Ectodermal cell (in vitro differentiated cells): Measurements from ENCODE around the gene MOB3B.
"Not testable (repeated sequence)": the region's sequence is repeated elsewhere in the genome, so short reads cannot be mapped to it uniquely, and the experiment has no call there.

ENCODE experiments used
- H3K27ac ChIP-seq: 2 replicates; pipeline ENCODE4 v1.7.0; 2013; ENCODE audit warnings: mild to moderate bottlenecking, low read depth, low read length; ENCODE audit not compliant: insufficient read depth, poor library complexity, severe bottlenecking
- H3K27me3 ChIP-seq: 2 replicates; pipeline ENCODE4 v1.7.0; 2013; ENCODE audit warnings: mild to moderate bottlenecking, low read length; ENCODE audit not compliant: insufficient read depth, control insufficient read depth, poor library complexity, severe bottlenecking
- H3K36me3 ChIP-seq: one replicate; pipeline ENCODE4 v1.7.0; 2013; ENCODE audit warnings: low read length; ENCODE audit not compliant: control insufficient read depth, insufficient read depth
- H3K4me1 ChIP-seq: one replicate; pipeline ENCODE4 v1.7.0; 2013; ENCODE audit warnings: low read length; ENCODE audit not compliant: control insufficient read depth, insufficient read depth
- H3K4me3 ChIP-seq: 2 replicates; pipeline ENCODE4 v1.7.0; 2013; ENCODE audit warnings: low read depth, low read length, control low read depth; ENCODE audit not compliant: insufficient read depth
- H3K9me3 ChIP-seq: 2 replicates; pipeline ENCODE4 v1.7.0; 2013; ENCODE audit warnings: mild to moderate bottlenecking, low read length, moderate library complexity; ENCODE audit not compliant: control insufficient read depth
- WGBS, 2 experiments: methylation state at CpG; one replicate each; pipeline ENCODE4 v1.1.7; 2013; ENCODE audit warnings: missing lambda C conversion rate in 2 of 2; 5-methylcytosine and 5-hydroxymethylcytosine counted together

The MOB3B gene

GRCh38 chr9:27457445-27457844 lies 72.2 kb downstream of the MOB3B start:
- WGBS, 2 experiments, result 70 to 73% methylated on average over 4 of the region's 4 CpGs
- Histone ChIP-seq H3K27ac (no peak overlapping the region), H3K27me3 (no peaks in the 10 kb centered on the region), H3K36me3 (no peaks in the 10 kb centered on the region), H3K4me1 (peaks cover 10% of the 10 kb centered on the region), H3K9me3 (no peaks in the 10 kb centered on the region), H3K4me3 (no peak overlapping the region)

GRCh38 chr9:27453860-27454553 lies 75.6 kb downstream of the MOB3B start:
- no peaks in the 10 kb centered on the region for H3K9me3 ChIP-seq
- H3K4me1 ChIP-seq, result peaks cover 20% of the 10 kb centered on the region
- no peak overlapping the region for H3K4me3 ChIP-seq
- 94 to 96% methylated on average over 6 of the region's 6 CpGs for WGBS, 2 experiments
- H3K27ac ChIP-seq, result no peak overlapping the region
- H3K36me3 ChIP-seq, result no peaks in the 10 kb centered on the region
- H3K27me3 ChIP-seq, result no peaks in the 10 kb centered on the region

GRCh38 chr9:27451207-27451797 lies 78.3 kb downstream of the MOB3B start:
- no peaks in the 10 kb centered on the region for H3K27me3 ChIP-seq
- H3K4me3 ChIP-seq, result no peak overlapping the region
- no peak overlapping the region for H3K27ac ChIP-seq
- WGBS, 2 experiments, result 72 to 89% methylated on average over 3 of the region's 3 CpGs
- no peaks in the 10 kb centered on the region for H3K36me3 ChIP-seq
- H3K4me1 ChIP-seq, result peaks cover 10% of the 10 kb centered on the region
- no peaks in the 10 kb centered on the region for H3K9me3 ChIP-seq

- no peak overlapping the region for H3K27ac ChIP-seq
- no peaks in the 10 kb centered on the region for H3K9me3 ChIP-seq
- no peaks in the 10 kb centered on the region for H3K36me3 ChIP-seq
Measured at GRCh38 chr9:27450752-27451151, 78.9 kb downstream of the MOB3B start.

GRCh38 chr9:27448356-27448755 lies 81.3 kb downstream of the MOB3B start:
- 87 to 92% methylated on average over 3 of the region's 3 CpGs for WGBS, 2 experiments
- not testable (repeated sequence) for H3K27ac ChIP-seq, H3K36me3 ChIP-seq, H3K27me3 ChIP-seq, H3K4me3 ChIP-seq, H3K9me3 ChIP-seq
- peaks cover 18% of the 10 kb centered on the region for H3K4me1 ChIP-seq

More at GRCh38 chr9:27450752-27451151, 78.9 kb downstream of the MOB3B start:
- H3K27me3 ChIP-seq, result no peaks in the 10 kb centered on the region
- H3K4me3 ChIP-seq, result no peak overlapping the region
- peaks cover 11% of the 10 kb centered on the region for H3K4me1 ChIP-seq

GRCh38 chr9:27447031-27447683 lies 82.5 kb downstream of the MOB3B start:
- 79 to 81% methylated on average over 5 of the region's 5 CpGs for WGBS, 2 experiments
- Histone ChIP-seq H3K4me1 (peaks cover 18% of the 10 kb centered on the region), H3K4me3 (no peak overlapping the region), H3K9me3 (no peaks in the 10 kb centered on the region), H3K27ac (no peak overlapping the region), H3K27me3 (no peaks in the 10 kb centered on the region), H3K36me3 (no peaks in the 10 kb centered on the region)

- H3K27ac ChIP-seq, result no peak overlapping the region
- no peak overlapping the region for H3K4me3 ChIP-seq
- peaks cover 19% of the 10 kb centered on the region for H3K4me1 ChIP-seq
- no peaks in the 10 kb centered on the region for H3K27me3 ChIP-seq
- 69 to 70% methylated on average over 6 of the region's 6 CpGs for WGBS, 2 experiments
- no peaks in the 10 kb centered on the region for H3K9me3 ChIP-seq
- no peaks in the 10 kb centered on the region for H3K36me3 ChIP-seq
Measured at GRCh38 chr9:27445688-27446087, 83.9 kb downstream of the MOB3B start.

GRCh38 chr9:27445057-27445595 lies 84.5 kb downstream of the MOB3B start:
- Histone ChIP-seq H3K4me1 (peaks cover 15% of the 10 kb centered on the region), H3K36me3 (no peaks in the 10 kb centered on the region), H3K27me3 (no peaks in the 10 kb centered on the region), H3K27ac (no peak overlapping the region), H3K9me3 (no peaks in the 10 kb centered on the region), H3K4me3 (no peak overlapping the region)
- 93 to 94% methylated on average over 4 to 5 of the region's 5 CpGs for WGBS, 2 experiments

- H3K9me3 ChIP-seq, result no peaks in the 10 kb centered on the region
- no peaks in the 10 kb centered on the region for H3K27me3 ChIP-seq
- WGBS, 2 experiments, result 89 to 93% methylated on average over 4 of the region's 4 CpGs
- no peak overlapping the region for H3K4me3 ChIP-seq
- H3K4me1 ChIP-seq, result peaks cover 19% of the 10 kb centered on the region
- H3K36me3 ChIP-seq, result no peaks in the 10 kb centered on the region
- H3K27ac ChIP-seq, result no peak overlapping the region
Measured at GRCh38 chr9:27442464-27442863, 87.2 kb downstream of the MOB3B start.

- WGBS, 2 experiments, result 94 to 97% methylated on average over 3 to 4 of the region's 4 CpGs
- Histone ChIP-seq H3K9me3 (no peaks in the 10 kb centered on the region), H3K27me3 (no peaks in the 10 kb centered on the region), H3K4me3 (no peak overlapping the region), H3K27ac (no peak overlapping the region), H3K4me1 (peaks cover 19% of the 10 kb centered on the region), H3K36me3 (no peaks in the 10 kb centered on the region)
Measured at GRCh38 chr9:27441741-27442070, 87.9 kb downstream of the MOB3B start.
